SK-N-SH (cell line): Measurements from ENCODE around the gene SLC34A1. TPM values are rescaled to one million over a fixed set of nuclear protein-coding genes. Genes with fewer than 3 reads are reported as not detected.

ENCODE experiments used
- CTCF ChIA-PET: fragments of 300-600, 350-600 bp; formaldehyde crosslinking; extraction: SDS; loops from one replicate; lab custom pipeline; 2021; lab: Yijun Ruan, JAX
- POLR2A ChIA-PET: fragments of 350-600 bp; sonication (Branson Sonifier 250); formaldehyde crosslinking; extraction: SDS; loops from one replicate; lab custom pipeline; 2020; ENCODE audit warnings: antibody characterized with exemption, inconsistent platforms; lab: Yijun Ruan, JAX
- DNase-seq: peaks from one replicate; pipeline ENCODE4 v3.0.0; 2012
- H2AFZ ChIP-seq: fragments of 200-600 bp; sonication (generic); 2 replicates; pipeline ENCODE4 v1.8.1; 2016; ENCODE audit warnings: antibody characterized with exemption, mild to moderate bottlenecking, low read depth
- H3F3A ChIP-seq: fragments of 200-600 bp; sonication (generic); replicated peaks from 2 replicates; pipeline ENCODE3; 2016; ENCODE audit warnings: antibody characterized with exemption, mild to moderate bottlenecking; ENCODE audit not compliant: insufficient read depth
- H3K27ac ChIP-seq, 2 experiments: fragments of 200-500 bp in 1 of 2; fragments of 200-600 bp in 1 of 2; sonication (Bioruptor generic) in 1 of 2; sonication (generic), shearing (Covaris generic) in 1 of 2; 2 replicates each; pipeline versions ENCODE4 v1.5.1 to v1.6.1; 2014 to 2016; ENCODE audit warnings: low read depth in 2 of 2, inconsistent platforms in 1 of 2, low read length in 1 of 2, mild to moderate bottlenecking in 1 of 2, mixed read lengths in 1 of 2
- H3K27me3 ChIP-seq: fragments of 200-600 bp; sonication (generic), shearing (Covaris generic); 2 replicates; pipeline ENCODE4 v1.6.1; 2016; ENCODE audit warnings: mixed run types; ENCODE audit not compliant: insufficient read depth
- H3K36me3 ChIP-seq, 2 experiments: fragments of 200-500 bp in 1 of 2; fragments of 200-600 bp in 1 of 2; sonication (Bioruptor generic) in 1 of 2; sonication (generic) in 1 of 2; replicated peaks in 1 of 2; 2 replicates each; pipeline versions ENCODE3 to v1.5.1; 2014 to 2016; ENCODE audit warnings: low read length in 1 of 2, mild to moderate bottlenecking in 1 of 2; ENCODE audit not compliant: insufficient read depth in 2 of 2, control insufficient read depth in 1 of 2
- H3K4me1 ChIP-seq, 2 experiments: fragments of 200-500 bp in 1 of 2; fragments of 200-600 bp in 1 of 2; sonication (Bioruptor generic) in 1 of 2; sonication (generic), shearing (Covaris generic) in 1 of 2; 2 replicates each; pipeline versions ENCODE4 v1.5.1 to v1.6.1; 2014 to 2016; ENCODE audit warnings: low read depth in 1 of 2, low read length in 1 of 2, mixed run types in 1 of 2; ENCODE audit not compliant: insufficient read depth in 2 of 2, control insufficient read depth in 1 of 2
- H3K4me2 ChIP-seq: fragments of 200-600 bp; sonication (generic), shearing (Covaris generic); 2 replicates; pipeline ENCODE4 v1.6.1; 2017; ENCODE audit warnings: mixed run types
- H3K4me3 ChIP-seq, 2 experiments: fragments of 200-500 bp in 1 of 2; fragments of 200-600 bp in 1 of 2; sonication (Bioruptor generic) in 1 of 2; sonication (generic), shearing (Covaris generic) in 1 of 2; 2 replicates each; pipeline versions ENCODE4 v1.5.1 to v1.8.1; 2014 to 2016; ENCODE audit warnings: low read depth in 2 of 2, inconsistent platforms in 1 of 2, low read length in 1 of 2, mild to moderate bottlenecking in 1 of 2, mixed read lengths in 1 of 2, moderate library complexity in 1 of 2
- H3K79me2 ChIP-seq: fragments of 200-600 bp; sonication (generic); 2 replicates; pipeline ENCODE4 v1.8.1; 2017; ENCODE audit warnings: mild to moderate bottlenecking; ENCODE audit not compliant: insufficient read depth
- H3K9ac ChIP-seq: fragments of 200-600 bp; sonication (generic); 2 replicates; pipeline ENCODE4 v1.6.1; 2017; ENCODE audit warnings: mixed run types
- H3K9me2 ChIP-seq: fragments of 200-600 bp; sonication (generic); 2 replicates; pipeline ENCODE4 v1.6.1; 2017; ENCODE audit warnings: mixed run types
- H3K9me3 ChIP-seq: fragments of 200-600 bp; sonication (generic); 2 replicates; pipeline ENCODE4 v1.6.1; 2017; ENCODE audit warnings: mixed run types, mild to moderate bottlenecking, moderate library complexity
- H4K20me1 ChIP-seq: fragments of 200-600 bp; sonication (generic); 2 replicates; pipeline ENCODE4 v1.6.1; 2017; ENCODE audit warnings: mild to moderate bottlenecking, mixed run types; ENCODE audit not compliant: insufficient read depth
- CHD2 ChIP-seq: fragments of 150-350 bp; IDR thresholded peaks from 2 replicates; pipeline ENCODE4 v1.6.1; 2018; ENCODE audit warnings: low read length; ENCODE audit not compliant: partially characterized antibody
- EP300 ChIP-seq, 2 experiments: IDR thresholded peaks; 2 replicates each; pipeline versions ENCODE4 v1.4.0 to v1.6.1; 2012; ENCODE audit warnings: borderline replicate concordance in 1 of 2, low read depth in 1 of 2, low read length in 1 of 2
- EZH2phosphoT487 ChIP-seq: fragments of 200-600 bp; sonication (generic); IDR thresholded peaks from 2 replicates; pipeline ENCODE4 v1.6.1; 2017; ENCODE audit warnings: low read depth, mixed run types, mild to moderate bottlenecking, antibody characterized with exemption, moderate library complexity, borderline replicate concordance
- FOXJ3 ChIP-seq: sonication (generic); formaldehyde crosslinking; IDR thresholded peaks from 2 replicates; pipeline ENCODE4 v1.5.1; 2020; ENCODE audit warnings: mild to moderate bottlenecking, missing genetic modification reagents
- GABPA ChIP-seq: IDR thresholded peaks from 2 replicates; pipeline ENCODE4 v1.4.0; 2012; ENCODE audit warnings: low read depth, mild to moderate bottlenecking
- MEF2A ChIP-seq: IDR thresholded peaks from 2 replicates; pipeline ENCODE4 v1.4.0; 2012; ENCODE audit warnings: low read depth, borderline replicate concordance
- NRF1 ChIP-seq: IDR thresholded peaks from 2 replicates; pipeline ENCODE4 v1.6.1; 2012; ENCODE audit warnings: low read depth, mild to moderate bottlenecking, low read length
- PBX3 ChIP-seq: IDR thresholded peaks from 2 replicates; pipeline ENCODE4; 2012
- RAD21 ChIP-seq: IDR thresholded peaks from 2 replicates; pipeline ENCODE4 v1.6.1; 2012; ENCODE audit warnings: mild to moderate bottlenecking, low read length
- RCOR1 ChIP-seq: fragments of 150-350 bp; IDR thresholded peaks from 2 replicates; pipeline ENCODE4 v1.6.1; 2017; ENCODE audit warnings: antibody characterized with exemption, low read length
- RXRA ChIP-seq: IDR thresholded peaks from 2 replicates; pipeline ENCODE4 v1.4.0; 2012; ENCODE audit warnings: low read depth, mild to moderate bottlenecking, borderline replicate concordance
- SMC3 ChIP-seq: IDR thresholded peaks from 2 replicates; pipeline ENCODE4 v1.6.1; 2012; ENCODE audit warnings: low read depth, low read length, improper control_type of control experiment
- TCF12 ChIP-seq: IDR thresholded peaks from 2 replicates; pipeline ENCODE4 v1.4.0; 2012
- USF1 ChIP-seq: IDR thresholded peaks from 2 replicates; pipeline ENCODE4 v1.4.0; 2012; ENCODE audit warnings: low read depth, borderline replicate concordance
- YY1 ChIP-seq: IDR thresholded peaks from 2 replicates; pipeline ENCODE4 v1.4.0; 2012; ENCODE audit warnings: low read depth, mild to moderate bottlenecking
- WGBS: methylation state at CpG from one replicate; pipeline ENCODE4 v1.1.6; 2017; ENCODE audit warnings: low lambda C conversion rate; 5-methylcytosine and 5-hydroxymethylcytosine counted together
- polyA plus RNA-seq, 3 experiments: library from polyadenylated mRNA; depleted of rRNA; stranded (reverse); fragments of >200 nt; gene quantifications; 2 replicates each; pipeline ENCODE4 v1.2.3, GENCODE V29; 2012
- TF ChIP-seq, protein P1 (sequence below): fragments of 150-350 bp; IDR thresholded peaks from 2 replicates; pipeline ENCODE4 v1.6.1; 2016; ENCODE audit warnings: mild to moderate bottlenecking, low read depth, low read length
- TF ChIP-seq, protein P2 (sequence below): IDR thresholded peaks from 2 replicates; pipeline ENCODE4 v1.6.1; 2012; ENCODE audit warnings: mild to moderate bottlenecking, low read depth, low read length, moderate library complexity
- TF ChIP-seq, protein P3 (sequence below): IDR thresholded peaks from 2 replicates; pipeline ENCODE4 v1.4.0; 2012; ENCODE audit warnings: low read depth, borderline replicate concordance

SLC34A1 gene
- polyA plus RNA-seq, 1 of the 3 experiments (the other 2 are of a cell fraction), result 0.03 TPM

DNA sequence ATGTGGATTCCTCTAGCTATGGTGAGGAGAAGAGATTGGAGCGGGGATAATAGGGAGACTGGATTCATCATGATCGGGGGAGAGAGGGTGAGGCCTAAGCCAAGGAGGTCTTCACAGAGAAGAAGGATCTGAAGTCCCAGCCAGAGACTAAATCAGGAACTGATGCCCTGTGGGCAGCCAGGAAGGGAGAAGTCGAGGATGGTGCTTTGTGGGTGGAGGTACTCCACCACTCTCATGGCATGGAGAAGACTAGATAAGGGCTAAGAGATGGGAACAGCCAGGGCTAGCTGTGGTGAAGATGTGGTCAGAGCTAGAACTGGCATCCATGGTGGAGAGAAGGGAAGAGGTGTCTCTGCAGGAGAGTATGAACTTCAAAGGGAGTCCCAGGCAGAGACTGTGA lies 29.5 kb upstream of the SLC34A1 start:
- Histone ChIP-seq H3K9me3 (no peaks in the 10 kb centered on the region), H3K27me3 (no peaks in the 10 kb centered on the region)
- CTCF ChIA-PET, result interaction anchor here (1.1 to 3.3 kb wide), 2 partner anchors 15 to 36 kb away, joined by 3 to 14 read pairs; no protein-coding TSS in a partner anchor
- TF ChIP-seq SMC3, result no peak
- TF ChIP-seq RCOR1, result no peak
- TF ChIP-seq USF1, result no peak
- TF ChIP-seq FOXJ3 (CRISPR knock-in tag), result no peak
- no peak for TF ChIP-seq EP300 (IDR thresholded peaks at IDR 0.05; ENCODE audit: borderline replicate concordance in 1 of 2, low read depth in 1 of 2, low read length in 1 of 2)
- no peak for TF ChIP-seq NRF1
- TF ChIP-seq YY1, result no peak
- TF ChIP-seq GABPA, result no peak
- TF ChIP-seq EZH2phosphoT487, result no peak
- TF ChIP-seq, all 33 proteins: peak for 0
- Histone ChIP-seq H3K36me3 (peaks cover 0 to under 1% of the 10 kb centered on the region in 2 experiments), H3K4me2 (no peak overlapping the region), H3K4me3 (no peak overlapping the region), H3K9ac (no peak overlapping the region), H3K4me1 (peaks cover 0 to 23% of the 10 kb centered on the region in 2 experiments; a peak in 2 of 4 replicates), H2AFZ (no peak overlapping the region), H3K9me2 (no peaks in the 10 kb centered on the region), H3K27ac (no peak overlapping the region), H3F3A (no peaks in the 10 kb centered on the region), H4K20me1 (no peaks in the 10 kb centered on the region), H3K79me2 (peaks cover 18% of the 10 kb centered on the region)
- POLR2A ChIA-PET, result no interaction called here
- 65% methylated on average over 3 of the region's 3 CpGs for WGBS
- no peak for DNase-seq

DNA sequence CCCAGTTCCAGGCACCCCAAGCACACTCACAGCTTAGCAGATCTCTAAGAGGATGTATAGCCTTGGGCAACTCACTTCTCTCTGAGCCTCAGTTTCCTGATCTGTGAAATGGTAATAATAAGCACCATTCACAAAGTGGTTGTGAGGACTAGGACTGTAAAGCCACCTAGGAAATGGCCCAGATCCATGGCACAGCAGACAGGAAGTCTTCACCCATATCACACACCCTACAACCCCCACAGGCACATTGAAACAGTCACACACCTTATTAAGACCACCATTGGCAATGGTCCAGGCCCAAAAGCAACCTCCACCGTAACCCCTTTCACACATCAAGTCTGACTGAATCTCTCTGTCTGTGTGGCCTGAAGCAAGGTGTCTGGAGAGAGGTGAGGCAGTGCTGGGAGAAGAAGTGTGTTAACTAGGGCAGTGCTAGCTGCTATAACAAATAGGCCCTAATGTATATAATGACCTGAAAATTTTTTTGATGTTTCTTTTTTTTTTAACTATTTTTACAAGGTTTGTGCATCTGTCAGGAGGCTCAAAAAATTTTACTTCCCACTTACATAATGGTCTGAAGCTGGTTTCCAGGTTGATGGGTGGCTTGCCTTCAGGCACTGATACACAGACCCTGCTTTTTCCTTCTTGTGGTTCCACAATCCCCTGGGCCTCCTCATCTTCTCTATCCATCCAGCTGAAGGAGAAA lies 28.9 kb upstream of the SLC34A1 start:
- POLR2A ChIA-PET, result no interaction called here
- no peak overlapping the region for H3K27ac ChIP-seq
- H3K4me2 ChIP-seq, result no peak overlapping the region
- peaks cover 12% of the 10 kb centered on the region for H3K79me2 ChIP-seq
- no peaks in the 10 kb centered on the region for H3K9me3 ChIP-seq
- no peaks in the 10 kb centered on the region for H3K36me3 ChIP-seq
- H4K20me1 ChIP-seq, result no peaks in the 10 kb centered on the region
- H3K4me1 ChIP-seq, result peaks cover 0 to 17% of the 10 kb centered on the region in 2 experiments; a peak in 2 of 4 replicates
- DNase-seq, result no peak
- no peak overlapping the region for H3K9ac ChIP-seq
- H3K27me3 ChIP-seq, result no peaks in the 10 kb centered on the region
- no peak overlapping the region for H3K4me3 ChIP-seq
- no peak overlapping the region for H2AFZ ChIP-seq
- no peaks in the 10 kb centered on the region for H3K9me2 ChIP-seq
- CTCF ChIA-PET, result interaction anchor here (1.1 to 3.3 kb wide), 4 partner anchors 11 to 38 kb away, joined by 3 to 14 read pairs (median 6); no protein-coding TSS in a partner anchor
- 47% methylated on average over 1 of the region's 1 CpG for WGBS
- H3F3A ChIP-seq, result no peaks in the 10 kb centered on the region
- TF ChIP-seq GABPA (no peak), RAD21 (no peak), TCF12 (no peak), RXRA (no peak), SMC3 (no peak), CHD2 (no peak), PBX3 (no peak), MEF2A (no peak)
- TF ChIP-seq, protein P1, sequence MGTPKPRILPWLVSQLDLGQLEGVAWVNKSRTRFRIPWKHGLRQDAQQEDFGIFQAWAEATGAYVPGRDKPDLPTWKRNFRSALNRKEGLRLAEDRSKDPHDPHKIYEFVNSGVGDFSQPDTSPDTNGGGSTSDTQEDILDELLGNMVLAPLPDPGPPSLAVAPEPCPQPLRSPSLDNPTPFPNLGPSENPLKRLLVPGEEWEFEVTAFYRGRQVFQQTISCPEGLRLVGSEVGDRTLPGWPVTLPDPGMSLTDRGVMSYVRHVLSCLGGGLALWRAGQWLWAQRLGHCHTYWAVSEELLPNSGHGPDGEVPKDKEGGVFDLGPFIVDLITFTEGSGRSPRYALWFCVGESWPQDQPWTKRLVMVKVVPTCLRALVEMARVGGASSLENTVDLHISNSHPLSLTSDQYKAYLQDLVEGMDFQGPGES, result no peak
- TF ChIP-seq, protein P2, sequence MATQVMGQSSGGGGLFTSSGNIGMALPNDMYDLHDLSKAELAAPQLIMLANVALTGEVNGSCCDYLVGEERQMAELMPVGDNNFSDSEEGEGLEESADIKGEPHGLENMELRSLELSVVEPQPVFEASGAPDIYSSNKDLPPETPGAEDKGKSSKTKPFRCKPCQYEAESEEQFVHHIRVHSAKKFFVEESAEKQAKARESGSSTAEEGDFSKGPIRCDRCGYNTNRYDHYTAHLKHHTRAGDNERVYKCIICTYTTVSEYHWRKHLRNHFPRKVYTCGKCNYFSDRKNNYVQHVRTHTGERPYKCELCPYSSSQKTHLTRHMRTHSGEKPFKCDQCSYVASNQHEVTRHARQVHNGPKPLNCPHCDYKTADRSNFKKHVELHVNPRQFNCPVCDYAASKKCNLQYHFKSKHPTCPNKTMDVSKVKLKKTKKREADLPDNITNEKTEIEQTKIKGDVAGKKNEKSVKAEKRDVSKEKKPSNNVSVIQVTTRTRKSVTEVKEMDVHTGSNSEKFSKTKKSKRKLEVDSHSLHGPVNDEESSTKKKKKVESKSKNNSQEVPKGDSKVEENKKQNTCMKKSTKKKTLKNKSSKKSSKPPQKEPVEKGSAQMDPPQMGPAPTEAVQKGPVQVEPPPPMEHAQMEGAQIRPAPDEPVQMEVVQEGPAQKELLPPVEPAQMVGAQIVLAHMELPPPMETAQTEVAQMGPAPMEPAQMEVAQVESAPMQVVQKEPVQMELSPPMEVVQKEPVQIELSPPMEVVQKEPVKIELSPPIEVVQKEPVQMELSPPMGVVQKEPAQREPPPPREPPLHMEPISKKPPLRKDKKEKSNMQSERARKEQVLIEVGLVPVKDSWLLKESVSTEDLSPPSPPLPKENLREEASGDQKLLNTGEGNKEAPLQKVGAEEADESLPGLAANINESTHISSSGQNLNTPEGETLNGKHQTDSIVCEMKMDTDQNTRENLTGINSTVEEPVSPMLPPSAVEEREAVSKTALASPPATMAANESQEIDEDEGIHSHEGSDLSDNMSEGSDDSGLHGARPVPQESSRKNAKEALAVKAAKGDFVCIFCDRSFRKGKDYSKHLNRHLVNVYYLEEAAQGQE, result no peak
- TF ChIP-seq, protein P3, sequence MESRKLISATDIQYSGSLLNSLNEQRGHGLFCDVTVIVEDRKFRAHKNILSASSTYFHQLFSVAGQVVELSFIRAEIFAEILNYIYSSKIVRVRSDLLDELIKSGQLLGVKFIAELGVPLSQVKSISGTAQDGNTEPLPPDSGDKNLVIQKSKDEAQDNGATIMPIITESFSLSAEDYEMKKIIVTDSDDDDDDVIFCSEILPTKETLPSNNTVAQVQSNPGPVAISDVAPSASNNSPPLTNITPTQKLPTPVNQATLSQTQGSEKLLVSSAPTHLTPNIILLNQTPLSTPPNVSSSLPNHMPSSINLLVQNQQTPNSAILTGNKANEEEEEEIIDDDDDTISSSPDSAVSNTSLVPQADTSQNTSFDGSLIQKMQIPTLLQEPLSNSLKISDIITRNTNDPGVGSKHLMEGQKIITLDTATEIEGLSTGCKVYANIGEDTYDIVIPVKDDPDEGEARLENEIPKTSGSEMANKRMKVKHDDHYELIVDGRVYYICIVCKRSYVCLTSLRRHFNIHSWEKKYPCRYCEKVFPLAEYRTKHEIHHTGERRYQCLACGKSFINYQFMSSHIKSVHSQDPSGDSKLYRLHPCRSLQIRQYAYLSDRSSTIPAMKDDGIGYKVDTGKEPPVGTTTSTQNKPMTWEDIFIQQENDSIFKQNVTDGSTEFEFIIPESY, result no peak
